HG02763 (cell line): Measurements from ENCODE around the gene ZDBF2.
"Not testable (repeated sequence)": the region's sequence is repeated elsewhere in the genome, so short reads cannot be mapped to it uniquely, and the experiment has no call there.

Source experiments
- ATAC-seq: cut with Tn5 transposase; IDR thresholded peaks from one replicate; pipeline ENCODE4 v1.9.1; 2021; ENCODE audit warnings: mild to moderate bottlenecking, moderate library complexity; ENCODE audit not compliant: unreplicated experiment

The ZDBF2 gene

DNA sequence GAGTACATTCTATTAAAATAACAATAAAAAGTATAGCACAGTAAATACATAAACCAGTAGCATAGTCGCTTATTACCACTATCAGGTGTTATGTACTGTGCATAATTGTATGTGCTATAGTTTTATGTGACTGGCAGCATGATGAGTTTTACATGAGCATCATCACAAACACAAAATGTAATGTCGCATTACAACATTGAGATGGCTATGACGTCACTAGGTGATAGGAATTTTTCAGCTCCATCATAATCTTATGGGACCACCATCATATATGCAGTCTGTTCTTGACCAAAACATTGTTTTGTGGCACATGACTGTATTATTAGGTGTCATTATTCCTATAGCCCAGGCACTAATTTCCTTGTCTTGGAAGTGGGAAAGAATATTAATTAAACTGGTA lies 48.6 kb downstream of the ZDBF2 start:
- ATAC-seq = no peak

DNA sequence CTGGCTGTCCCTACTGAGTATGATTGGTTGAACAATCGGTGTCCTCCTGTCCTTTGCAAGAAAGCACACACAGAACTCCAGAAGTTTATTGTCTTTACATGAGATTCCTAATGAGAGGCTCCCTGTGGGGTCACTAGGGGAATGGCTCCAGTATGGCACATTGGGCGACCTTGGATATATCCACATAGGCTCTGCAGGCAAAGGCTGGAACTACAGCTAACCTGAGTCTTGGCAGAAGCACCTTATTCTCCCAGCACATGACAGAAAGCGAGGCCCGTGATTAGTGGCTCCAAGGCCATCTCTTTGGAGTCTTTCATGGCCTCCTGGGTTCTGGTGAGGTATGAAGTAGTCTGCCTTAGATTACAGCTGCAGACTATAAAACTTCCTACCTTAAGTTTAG lies 49.0 kb downstream of the ZDBF2 start:
- ATAC-seq = no peak

DNA sequence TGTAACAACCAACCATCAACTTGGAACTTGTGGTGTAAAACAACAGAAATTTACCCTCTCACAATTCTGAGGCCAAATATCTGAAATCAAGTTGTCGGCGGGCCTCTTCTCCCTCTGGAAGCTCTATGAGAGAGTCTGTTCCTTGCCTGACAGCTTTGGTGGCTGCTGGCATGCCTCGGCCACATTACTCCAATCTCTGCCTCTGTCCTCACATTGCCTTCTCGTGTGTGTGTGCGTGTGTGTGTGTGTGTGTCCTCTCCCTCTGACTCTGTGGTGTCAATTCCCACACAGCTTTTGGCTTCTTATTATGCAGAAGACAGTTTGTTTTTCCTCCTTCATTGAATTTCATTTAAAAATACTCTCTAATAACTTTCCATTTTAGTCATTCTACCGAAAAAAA lies 50.4 kb downstream of the ZDBF2 start:
- ATAC-seq = no peak

DNA sequence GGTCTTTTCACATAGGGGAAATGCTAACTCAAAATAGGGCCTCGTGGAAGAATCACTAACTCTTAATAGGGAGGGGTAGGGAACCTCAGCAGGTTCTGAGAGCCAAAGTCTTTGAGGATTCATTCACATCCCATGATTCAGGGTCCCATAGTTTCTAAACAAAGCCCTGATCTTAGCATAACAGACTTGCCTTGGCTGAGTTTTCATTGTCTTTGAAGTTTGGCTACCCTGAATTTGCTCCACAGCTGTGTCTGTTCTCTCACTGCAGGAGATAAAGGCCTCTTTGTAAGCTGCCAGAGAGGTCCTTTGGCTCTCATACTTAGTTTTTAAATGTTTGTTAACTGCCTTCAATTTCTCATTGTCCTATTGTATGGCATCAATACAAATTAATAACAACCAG lies 54.5 kb downstream of the ZDBF2 start:
- no peak for ATAC-seq

DNA sequence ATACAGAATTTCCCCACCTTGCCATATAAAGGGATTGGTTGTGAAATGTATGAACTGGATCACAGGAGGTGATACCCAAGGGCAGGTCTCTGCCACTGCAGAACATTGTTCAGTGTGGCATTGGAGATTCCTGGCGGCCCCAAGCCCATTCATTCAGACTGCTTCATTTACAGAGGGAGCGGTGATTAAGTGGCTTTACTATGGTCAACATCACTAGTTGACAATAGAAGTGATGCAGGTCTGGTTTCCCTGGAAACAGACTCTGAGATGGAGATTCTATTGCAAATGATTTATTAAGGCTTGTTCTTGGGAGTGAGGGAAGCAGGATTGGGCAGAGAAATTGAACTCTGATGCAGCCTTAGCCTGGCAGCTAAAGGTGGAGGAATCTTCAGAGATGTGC lies 62.4 kb downstream of the ZDBF2 start:
- no peak for ATAC-seq

DNA sequence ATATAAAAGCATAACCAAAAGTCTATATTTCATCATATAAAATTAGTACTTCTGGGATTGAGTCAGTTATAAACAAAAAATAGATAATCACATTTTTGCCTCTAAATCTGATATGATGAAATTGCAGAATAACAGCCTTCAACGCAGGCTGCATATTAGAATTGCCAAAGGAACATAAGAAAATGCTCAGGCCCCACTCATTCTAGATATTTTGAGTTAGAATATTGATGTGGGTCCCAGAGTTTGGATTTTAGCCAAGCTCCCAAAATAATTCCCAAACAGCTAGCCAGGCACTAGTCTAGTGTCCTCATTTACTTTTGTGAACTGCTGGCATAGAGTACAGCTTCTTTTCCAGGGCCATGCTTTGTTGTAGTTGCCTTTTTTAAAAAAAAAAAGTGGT lies 63.5 kb downstream of the ZDBF2 start:
- no peak for ATAC-seq

DNA sequence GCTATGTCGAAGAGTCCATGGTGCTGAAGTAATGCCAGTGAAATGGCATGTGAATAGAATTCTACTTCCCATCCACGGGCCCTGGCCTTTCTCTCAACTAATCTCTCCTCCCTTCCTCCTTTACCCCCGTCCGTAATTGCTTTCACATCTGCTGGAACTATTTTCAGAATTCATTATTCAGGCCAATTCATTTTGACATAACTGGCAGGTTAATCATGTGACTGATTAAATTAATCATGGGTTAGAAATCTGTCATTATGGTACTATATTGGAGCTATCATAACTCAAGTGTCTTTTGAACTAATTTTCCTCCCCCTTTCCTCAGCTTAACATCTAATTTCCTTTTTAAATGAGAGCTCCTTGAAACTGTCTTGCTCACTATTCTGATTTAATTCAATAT lies 66.9 kb downstream of the ZDBF2 start:
- ATAC-seq = no peak

DNA sequence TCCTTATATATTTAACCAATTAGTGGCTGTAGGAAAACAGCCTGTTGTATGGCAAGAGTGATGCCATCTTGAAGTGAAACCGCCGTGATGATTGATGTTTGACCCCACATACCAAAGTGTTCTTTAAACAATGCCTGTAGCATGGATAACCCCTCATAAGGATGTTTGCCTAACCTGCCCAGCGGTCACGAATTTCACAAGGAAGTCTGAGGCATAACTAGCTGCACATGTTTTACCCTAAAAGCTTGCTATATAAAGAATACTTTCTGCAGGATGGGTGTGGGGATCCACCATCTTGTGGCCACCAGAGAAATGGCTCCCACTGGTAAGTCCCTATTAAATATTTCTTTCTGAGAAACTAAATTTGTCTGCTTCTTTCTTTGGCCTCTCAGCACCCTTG lies 68.7 kb downstream of the ZDBF2 start:
- no peak for ATAC-seq

DNA sequence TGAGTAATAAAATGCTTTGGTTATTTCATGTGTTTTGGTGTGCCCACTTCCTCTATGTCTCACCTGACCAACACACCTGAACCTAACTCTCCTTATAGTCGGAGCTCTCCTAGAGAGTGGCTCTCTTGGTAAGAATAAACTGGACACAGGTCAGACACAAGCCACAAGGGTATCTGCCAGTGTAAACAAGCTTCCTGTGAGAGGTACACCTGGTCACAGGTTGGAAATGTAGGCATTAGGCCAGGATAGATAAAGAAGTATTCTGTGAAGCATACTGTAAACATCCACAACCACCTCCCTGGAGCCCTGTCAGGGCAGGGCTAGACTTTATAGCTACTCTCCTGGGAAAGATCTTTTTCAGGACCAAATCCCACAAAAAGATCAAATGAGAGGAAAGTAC lies 69.4 kb downstream of the ZDBF2 start:
- ATAC-seq = no peak

DNA sequence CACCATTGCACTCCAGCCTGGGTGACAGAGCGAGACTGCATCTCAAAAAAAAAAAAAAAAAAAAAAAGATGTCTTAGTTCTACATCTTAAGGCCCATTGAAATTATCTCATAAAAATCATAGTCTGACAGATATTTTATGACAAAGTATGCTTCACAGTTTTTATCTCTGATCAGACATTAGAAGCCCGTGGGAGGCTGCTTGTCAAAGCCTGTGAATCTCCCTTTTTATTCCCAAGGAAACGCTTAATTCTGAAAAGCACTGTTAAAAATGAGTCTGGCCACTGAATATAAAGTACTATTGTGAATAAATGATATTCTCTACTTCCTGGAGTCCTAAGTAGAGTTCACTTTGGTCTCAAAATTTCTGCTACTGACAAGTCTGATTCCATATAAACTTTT lies 71.1 kb downstream of the ZDBF2 start:
- no peak for ATAC-seq

DNA sequence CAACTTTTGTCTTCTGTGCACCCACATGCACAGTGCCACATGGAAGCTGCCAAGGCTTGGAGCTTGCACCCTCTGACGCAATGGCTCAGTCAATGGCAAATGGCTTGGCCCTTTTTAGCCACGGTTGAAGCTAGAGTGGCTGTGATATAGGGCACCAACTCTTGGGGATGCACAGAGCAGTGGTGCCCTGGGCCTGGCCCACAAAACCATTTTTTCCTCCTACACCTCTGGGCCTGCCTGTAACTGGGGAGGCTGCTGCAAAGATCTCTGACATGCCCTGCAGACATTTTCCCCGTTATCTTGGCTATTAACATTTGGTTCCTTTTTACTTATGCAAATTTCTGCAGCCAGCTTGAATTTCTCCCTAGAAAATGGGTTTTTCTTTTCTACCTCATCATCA lies 74.9 kb downstream of the ZDBF2 start:
- no peak for ATAC-seq

DNA sequence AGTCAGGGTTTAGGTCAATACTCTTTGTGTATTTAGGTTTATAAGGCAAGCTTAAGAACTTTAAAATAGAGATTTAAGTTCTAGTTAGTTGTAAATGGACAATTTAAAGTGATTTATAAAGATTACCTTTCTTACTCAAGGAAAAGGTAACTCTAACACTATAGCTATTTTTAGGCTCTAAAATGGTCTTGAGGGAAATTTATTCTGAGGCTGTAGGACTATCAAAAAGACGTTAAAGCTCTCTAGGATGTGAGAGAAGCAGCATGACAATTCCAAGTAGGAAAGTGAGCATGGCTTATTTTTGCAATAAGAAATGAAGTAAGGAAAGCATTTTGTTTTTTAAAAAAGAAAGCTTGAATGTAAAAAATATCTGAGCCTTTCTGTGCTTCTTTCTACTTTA lies 78.1 kb downstream of the ZDBF2 start:
- no peak for ATAC-seq

DNA sequence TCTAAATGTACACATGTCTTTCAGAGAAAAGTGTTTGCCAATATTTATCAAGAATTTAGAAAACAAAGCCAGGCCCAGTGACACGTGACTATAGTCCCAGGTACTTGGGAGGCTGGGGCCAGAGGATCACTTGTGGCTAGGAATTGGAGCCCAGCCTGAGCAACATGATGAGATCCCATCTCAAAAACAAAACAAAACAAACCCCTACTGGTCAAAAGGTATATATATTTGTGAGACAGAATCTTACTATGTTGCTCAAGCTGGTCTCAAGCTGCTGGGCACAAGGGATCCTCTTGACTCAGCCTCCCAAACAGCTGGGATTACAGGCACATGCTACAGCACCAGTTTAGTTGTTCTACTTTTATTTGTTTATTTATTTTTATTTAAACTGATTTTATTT lies 79.2 kb downstream of the ZDBF2 start:
- ATAC-seq = no peak

DNA sequence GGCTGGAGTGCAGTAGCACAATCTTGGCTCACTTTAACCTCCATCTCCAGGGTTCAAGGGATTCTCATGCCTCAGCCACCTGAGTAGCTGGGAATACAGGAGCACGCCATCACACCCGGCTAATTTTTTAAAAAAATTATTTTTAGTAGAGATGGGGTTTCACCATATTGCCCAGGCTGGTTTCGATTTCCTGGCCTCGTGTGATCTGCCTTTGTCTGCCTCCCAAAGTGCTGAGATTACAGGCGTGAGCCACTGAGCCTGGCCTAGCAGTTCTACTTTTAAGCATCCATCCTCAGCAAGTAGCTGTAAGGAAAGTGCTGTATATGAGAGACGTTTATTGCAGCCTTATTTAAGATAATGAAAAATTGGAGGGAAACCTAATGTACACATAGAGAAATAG lies 79.7 kb downstream of the ZDBF2 start:
- no peak for ATAC-seq

DNA sequence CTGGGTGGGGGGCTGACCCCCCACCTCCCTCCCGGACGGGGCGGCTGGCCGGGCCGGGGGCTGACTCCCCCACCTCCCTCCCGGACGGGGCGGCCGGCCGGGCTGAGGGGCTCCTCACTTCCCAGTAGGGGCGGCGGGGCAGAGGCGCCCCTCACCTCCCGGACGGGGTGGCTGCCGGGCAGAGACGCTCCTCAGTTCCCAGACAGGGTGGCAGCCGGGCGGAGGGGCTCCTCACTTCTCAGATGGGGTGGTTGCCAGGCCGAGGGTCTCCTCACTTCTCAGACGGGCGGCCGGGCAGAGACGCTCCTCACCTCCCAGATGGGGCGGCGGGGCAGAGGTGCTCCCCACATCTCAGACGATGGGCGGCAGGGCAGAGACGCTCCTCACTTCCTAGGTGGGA lies 82.4 kb downstream of the ZDBF2 start:
- not testable (repeated sequence) for ATAC-seq

DNA sequence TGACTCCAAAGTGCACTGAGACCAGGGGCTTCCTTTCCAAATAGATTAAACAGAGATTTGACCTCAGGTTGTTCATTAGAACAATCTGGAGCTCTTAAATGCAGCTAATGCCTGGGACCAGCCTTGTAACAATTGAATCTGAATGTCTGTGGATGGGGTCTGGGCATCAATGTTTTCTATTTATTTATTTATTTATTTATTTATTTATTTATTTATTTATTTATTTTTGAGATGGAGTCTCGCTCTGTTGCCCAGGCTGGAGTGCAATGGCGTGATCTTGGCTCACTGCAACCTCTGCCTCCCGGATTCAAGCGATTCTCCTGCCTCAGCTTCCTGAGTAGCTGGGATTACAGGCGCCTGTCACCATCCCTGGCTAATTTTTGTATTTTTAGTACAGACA lies 86.4 kb downstream of the ZDBF2 start:
- not testable (repeated sequence) for ATAC-seq

DNA sequence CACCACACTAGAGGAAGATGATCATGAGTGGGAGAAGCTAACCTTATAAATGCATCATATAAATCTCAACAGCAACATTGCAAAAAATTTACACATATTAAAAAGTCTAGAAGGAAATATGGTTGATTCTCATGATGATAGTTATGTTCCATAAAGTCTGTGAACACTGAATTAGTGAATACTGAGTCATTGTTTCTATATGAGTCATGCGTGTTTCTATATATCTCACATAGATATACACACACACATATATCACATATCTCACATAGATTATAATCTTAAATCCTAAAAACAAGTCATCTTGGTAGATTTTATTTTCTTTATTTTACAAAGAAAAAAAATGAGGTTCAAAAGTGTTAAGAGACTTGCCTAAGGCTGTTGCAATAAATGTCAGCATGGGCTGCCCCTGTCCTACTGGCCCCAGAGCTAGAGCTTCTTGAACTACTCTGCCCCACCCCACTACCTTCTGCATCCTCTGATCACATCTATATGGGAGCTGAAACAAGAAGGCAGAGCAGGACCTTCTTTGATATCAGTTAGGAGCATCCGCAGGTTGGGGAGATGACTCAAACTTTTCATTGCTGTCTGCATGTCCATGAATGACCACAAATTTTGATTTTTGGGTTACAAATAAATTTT lies 87.1 kb downstream of the ZDBF2 start:
- no peak for ATAC-seq
